Nephron (organoid): Measurements from ENCODE around the gene AGK.

Experiments used
- H3K27ac Mint-ChIP-seq, 3 experiments: 2 replicates each; pipeline ENCODE4 v1.8.0; 2020; ENCODE audit warnings: mixed read lengths in 3 of 3, mild to moderate bottlenecking in 2 of 3, moderate library complexity in 1 of 3
- H3K27me3 Mint-ChIP-seq: 2 replicates; pipeline ENCODE4 v1.8.0; 2021; ENCODE audit warnings: low read depth, mild to moderate bottlenecking, moderate library complexity, mixed read lengths
- H3K36me3 Mint-ChIP-seq: 2 replicates; pipeline ENCODE4 v1.8.0; 2020; ENCODE audit warnings: low read depth, mixed read lengths
- H3K4me1 Mint-ChIP-seq: 2 replicates; pipeline ENCODE4 v1.8.0; 2020; ENCODE audit warnings: mixed read lengths
- H3K4me3 Mint-ChIP-seq, 3 experiments: 2 replicates each; pipeline ENCODE4 v1.8.0; 2020; ENCODE audit warnings: mild to moderate bottlenecking in 3 of 3, mixed read lengths in 3 of 3, moderate library complexity in 2 of 3
- H3K9me3 Mint-ChIP-seq: 2 replicates; pipeline ENCODE4 v1.8.0; 2020; ENCODE audit warnings: mixed read lengths
- TF ChIP-seq, protein P1 (sequence below), 3 experiments: fragments of 200-600 bp; sonication (generic); IDR thresholded peaks; one replicate each; pipeline ENCODE4 v1.5.0; 2021; ENCODE audit warnings: antibody characterized with exemption in 3 of 3; ENCODE audit not compliant: unreplicated experiment in 3 of 3

AGK gene

DNA sequence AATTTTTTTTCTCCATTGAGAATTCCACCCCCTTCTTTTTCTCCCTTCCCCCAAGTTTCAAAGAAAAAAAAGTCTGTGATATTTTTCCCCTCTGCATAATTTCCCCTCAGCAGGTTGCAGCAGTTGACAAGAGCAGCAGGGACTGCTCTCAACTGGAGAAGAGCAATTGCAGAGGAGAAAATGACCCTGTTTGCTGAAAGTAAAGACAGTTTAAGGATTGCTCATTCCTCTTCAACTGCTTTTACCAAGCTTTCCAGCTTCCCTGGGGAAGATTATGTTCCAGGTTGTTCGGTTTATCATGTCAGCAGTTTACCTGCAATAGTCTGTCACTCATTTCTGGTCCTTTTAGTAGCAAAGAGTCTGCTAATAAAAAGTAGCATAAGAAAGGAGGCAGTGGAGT, 16.2 kb downstream of the AGK start:
- Mint-ChIP-seq H3K27me3 (no peaks in the 10 kb centered on the region), H3K27ac (no peak overlapping the region), H3K4me3 (no peak overlapping the region), H3K4me1 (no peaks in the 10 kb centered on the region), H3K9me3 (no peaks in the 10 kb centered on the region), H3K36me3 (peaks cover 50% of the 10 kb centered on the region)
- TF ChIP-seq, protein P1, sequence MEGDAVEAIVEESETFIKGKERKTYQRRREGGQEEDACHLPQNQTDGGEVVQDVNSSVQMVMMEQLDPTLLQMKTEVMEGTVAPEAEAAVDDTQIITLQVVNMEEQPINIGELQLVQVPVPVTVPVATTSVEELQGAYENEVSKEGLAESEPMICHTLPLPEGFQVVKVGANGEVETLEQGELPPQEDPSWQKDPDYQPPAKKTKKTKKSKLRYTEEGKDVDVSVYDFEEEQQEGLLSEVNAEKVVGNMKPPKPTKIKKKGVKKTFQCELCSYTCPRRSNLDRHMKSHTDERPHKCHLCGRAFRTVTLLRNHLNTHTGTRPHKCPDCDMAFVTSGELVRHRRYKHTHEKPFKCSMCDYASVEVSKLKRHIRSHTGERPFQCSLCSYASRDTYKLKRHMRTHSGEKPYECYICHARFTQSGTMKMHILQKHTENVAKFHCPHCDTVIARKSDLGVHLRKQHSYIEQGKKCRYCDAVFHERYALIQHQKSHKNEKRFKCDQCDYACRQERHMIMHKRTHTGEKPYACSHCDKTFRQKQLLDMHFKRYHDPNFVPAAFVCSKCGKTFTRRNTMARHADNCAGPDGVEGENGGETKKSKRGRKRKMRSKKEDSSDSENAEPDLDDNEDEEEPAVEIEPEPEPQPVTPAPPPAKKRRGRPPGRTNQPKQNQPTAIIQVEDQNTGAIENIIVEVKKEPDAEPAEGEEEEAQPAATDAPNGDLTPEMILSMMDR (IDR thresholded peaks at IDR 0.05; ENCODE audit: unreplicated experiment in 3 of 3) = no peak

DNA sequence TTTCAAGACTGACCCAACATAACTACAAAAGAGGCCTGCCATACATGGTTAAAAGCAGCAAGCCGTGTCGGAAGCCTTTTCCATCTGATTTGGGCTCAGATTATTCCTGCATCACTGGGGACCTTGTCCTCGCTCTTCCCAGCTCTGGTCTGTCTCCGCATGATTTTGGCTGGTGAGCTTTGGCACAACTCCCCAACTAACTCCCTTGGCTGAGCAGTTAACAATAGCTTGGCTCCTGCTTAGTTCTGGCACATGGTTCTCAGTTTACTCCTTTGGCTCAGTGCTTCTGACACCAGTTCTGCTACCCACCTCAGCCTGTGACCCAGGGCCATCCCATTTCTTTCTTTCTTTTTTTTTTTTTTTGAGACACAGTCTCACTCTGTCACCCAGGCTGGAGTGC, 17.0 kb downstream of the AGK start:
- Mint-ChIP-seq H3K9me3 (no peaks in the 10 kb centered on the region), H3K4me3 (no peak overlapping the region), H3K27ac (no peak overlapping the region), H3K36me3 (peaks cover 49% of the 10 kb centered on the region), H3K27me3 (no peaks in the 10 kb centered on the region), H3K4me1 (no peaks in the 10 kb centered on the region)
- TF ChIP-seq, protein P1 (IDR thresholded peaks at IDR 0.05; ENCODE audit: unreplicated experiment in 3 of 3) = no peak

DNA sequence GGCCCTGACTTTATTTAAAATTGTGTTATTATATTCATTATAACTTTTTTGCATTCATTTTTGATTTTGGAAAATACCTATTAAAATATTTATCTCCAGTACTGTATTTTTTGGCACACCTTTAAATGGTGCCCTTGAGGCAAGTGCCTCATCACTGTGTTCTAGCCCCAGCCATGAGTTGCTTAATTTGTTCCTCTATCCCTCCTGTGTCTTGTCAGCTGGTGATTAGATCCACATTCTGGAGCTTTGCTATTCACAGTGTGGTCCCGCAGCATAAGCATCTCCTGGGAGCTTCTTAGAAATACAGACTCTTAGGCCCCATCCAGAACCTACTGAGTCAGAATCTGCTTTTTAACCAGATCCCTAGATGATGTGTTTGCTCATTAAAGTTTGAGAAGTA, 19.8 kb downstream of the AGK start:
- Mint-ChIP-seq H3K27me3 (no peaks in the 10 kb centered on the region), H3K4me1 (no peaks in the 10 kb centered on the region), H3K4me3 (no peak overlapping the region), H3K36me3 (peaks cover 50% of the 10 kb centered on the region), H3K27ac (no peak overlapping the region), H3K9me3 (no peaks in the 10 kb centered on the region)
- TF ChIP-seq, protein P1 (IDR thresholded peaks at IDR 0.05; ENCODE audit: unreplicated experiment in 3 of 3) = no peak

DNA sequence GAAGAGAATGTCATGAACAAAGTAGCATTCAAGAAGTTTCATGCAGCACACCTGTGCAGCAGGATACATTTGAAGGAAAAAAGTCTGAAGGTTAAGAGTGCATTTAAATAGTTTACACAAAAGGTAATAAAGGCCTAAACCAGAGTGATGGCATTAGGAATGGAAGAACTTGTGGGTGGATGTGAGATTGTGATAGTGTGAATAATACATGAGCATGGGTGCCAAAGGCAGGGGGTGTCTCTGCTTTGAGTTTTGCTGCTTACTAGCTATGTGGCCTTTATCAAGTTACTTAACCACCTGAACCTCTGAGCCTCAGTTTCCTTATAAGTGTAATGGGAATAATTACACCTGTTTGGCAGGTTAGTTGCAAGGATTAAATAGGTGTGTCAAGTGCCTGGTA, 21.0 kb downstream of the AGK start:
- H3K9me3 Mint-ChIP-seq = no peaks in the 10 kb centered on the region
- no peak overlapping the region for H3K4me3 Mint-ChIP-seq
- TF ChIP-seq, protein P1 (IDR thresholded peaks at IDR 0.05; ENCODE audit: unreplicated experiment in 3 of 3) = no peak
- H3K27me3 Mint-ChIP-seq = no peaks in the 10 kb centered on the region
- H3K4me1 Mint-ChIP-seq = no peaks in the 10 kb centered on the region
- peaks cover 50% of the 10 kb centered on the region for H3K36me3 Mint-ChIP-seq
- H3K27ac Mint-ChIP-seq = no peak overlapping the region

DNA sequence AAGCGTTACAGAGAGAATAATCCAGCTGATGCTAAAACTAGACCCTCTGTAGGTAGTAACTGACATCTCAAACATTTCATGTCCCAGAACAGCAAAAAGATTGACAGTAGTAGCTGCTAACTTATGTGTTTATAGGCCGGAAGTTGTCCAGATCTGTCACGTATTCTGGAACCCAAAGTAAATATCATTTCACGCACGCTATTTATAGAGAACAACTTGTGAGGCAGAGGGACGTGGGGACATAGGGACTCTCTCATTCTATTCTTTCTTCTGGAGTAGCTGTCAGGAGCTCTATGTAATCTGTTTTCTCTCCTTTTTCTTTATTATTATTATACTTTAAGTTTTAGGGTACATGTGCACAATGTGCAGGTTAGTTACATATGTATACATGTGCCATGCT, 22.3 kb downstream of the AGK start:
- Mint-ChIP-seq H3K36me3 (peaks cover 48% of the 10 kb centered on the region), H3K4me3 (no peak overlapping the region), H3K27ac (no peak overlapping the region), H3K27me3 (no peaks in the 10 kb centered on the region), H3K9me3 (no peaks in the 10 kb centered on the region), H3K4me1 (no peaks in the 10 kb centered on the region)
- TF ChIP-seq, protein P1 (IDR thresholded peaks at IDR 0.05; ENCODE audit: unreplicated experiment in 3 of 3) = no peak

DNA sequence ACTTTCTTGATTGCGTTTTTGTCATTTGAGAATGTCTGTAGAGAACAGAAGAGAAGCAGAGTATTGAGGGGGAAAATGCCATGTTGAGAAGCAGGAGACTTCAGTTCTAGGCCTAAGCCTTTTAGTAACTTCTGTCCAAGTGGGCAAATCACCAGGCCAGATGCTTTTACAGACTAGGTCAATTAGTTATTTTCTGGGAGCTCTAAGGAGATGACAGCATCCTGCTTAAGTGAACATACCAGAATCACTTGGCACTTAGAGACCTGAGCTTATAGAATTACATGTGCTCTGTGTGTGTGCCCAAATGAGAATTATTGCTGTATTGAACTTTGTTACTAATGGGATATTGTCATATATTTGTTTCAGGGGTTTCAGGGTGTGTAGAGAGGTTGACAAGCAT, 24.0 kb downstream of the AGK start:
- no peak overlapping the region for H3K4me3 Mint-ChIP-seq
- H3K27ac Mint-ChIP-seq = no peak overlapping the region
- H3K36me3 Mint-ChIP-seq = peaks cover 45% of the 10 kb centered on the region
- no peaks in the 10 kb centered on the region for H3K4me1 Mint-ChIP-seq
- TF ChIP-seq, protein P1 (IDR thresholded peaks at IDR 0.05; ENCODE audit: unreplicated experiment in 3 of 3) = no peak
- H3K9me3 Mint-ChIP-seq = no peaks in the 10 kb centered on the region
- H3K27me3 Mint-ChIP-seq = no peaks in the 10 kb centered on the region
